Fibroblast of mammary gland (primary cell): ENCODE results near the gene MOXD1.

Source experiments
- DNase-seq: peaks from one replicate; pipeline ENCODE4 v3.0.0-alpha.2; 2010; ENCODE audit warnings: low read depth
- H3K4me3 ChIP-seq: 2 replicates; pipeline ENCODE4 v1.5.1; 2011; ENCODE audit warnings: low read depth, mild to moderate bottlenecking, low read length, moderate library complexity; ENCODE audit not compliant: control insufficient read depth
- TF ChIP-seq, protein P1 (sequence below): conservative IDR thresholded peaks from 2 replicates; pipeline ENCODE4 v1.5.1; 2011; ENCODE audit warnings: low read depth, low read length, inconsistent platforms; ENCODE audit not compliant: control insufficient read depth, insufficient read depth

Gene MOXD1

DNA sequence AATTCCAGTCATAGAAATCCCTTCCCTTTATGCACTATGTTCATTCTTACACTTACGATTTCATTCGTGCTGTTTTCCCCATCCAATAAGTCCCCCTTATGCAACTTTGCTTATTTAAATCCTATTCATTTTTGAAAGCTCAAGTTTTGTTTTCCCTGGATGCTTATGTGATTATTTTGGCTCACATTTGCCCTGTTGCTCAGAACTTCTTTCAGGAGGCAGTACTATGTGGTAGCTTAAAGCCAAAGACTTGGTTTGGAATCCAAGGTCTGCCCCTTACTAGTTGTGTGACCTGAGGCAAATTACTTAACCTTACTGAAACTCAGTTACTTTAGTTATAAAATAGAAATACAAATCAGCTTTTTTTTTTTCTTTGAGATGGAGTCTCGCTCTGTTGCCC is 59.6 kb downstream of the MOXD1 start:
- peak; percentile 25 for DNase-seq
- TF ChIP-seq, protein P1, sequence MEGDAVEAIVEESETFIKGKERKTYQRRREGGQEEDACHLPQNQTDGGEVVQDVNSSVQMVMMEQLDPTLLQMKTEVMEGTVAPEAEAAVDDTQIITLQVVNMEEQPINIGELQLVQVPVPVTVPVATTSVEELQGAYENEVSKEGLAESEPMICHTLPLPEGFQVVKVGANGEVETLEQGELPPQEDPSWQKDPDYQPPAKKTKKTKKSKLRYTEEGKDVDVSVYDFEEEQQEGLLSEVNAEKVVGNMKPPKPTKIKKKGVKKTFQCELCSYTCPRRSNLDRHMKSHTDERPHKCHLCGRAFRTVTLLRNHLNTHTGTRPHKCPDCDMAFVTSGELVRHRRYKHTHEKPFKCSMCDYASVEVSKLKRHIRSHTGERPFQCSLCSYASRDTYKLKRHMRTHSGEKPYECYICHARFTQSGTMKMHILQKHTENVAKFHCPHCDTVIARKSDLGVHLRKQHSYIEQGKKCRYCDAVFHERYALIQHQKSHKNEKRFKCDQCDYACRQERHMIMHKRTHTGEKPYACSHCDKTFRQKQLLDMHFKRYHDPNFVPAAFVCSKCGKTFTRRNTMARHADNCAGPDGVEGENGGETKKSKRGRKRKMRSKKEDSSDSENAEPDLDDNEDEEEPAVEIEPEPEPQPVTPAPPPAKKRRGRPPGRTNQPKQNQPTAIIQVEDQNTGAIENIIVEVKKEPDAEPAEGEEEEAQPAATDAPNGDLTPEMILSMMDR = no peak
- no peak overlapping the region for H3K4me3 ChIP-seq

DNA sequence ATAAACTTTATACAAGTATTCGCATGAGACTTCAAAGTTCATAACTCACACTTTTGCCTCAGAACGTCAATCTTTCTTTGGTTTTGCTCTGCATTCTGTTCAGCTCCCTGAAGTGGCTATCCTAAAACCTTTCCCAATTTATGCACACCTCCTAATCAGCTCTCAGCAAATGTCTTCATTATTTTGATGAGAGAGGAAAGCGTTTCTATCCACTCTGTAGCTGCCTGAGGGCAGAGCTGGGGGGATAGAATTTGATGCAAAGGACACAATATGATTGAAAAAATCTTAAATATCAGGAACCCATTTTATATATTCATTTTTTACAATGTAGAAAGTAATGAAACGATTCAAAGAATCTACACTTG is 66.8 kb downstream of the MOXD1 start:
- DNase-seq = no peak
- TF ChIP-seq, protein P1 = no peak
- H3K4me3 ChIP-seq = no peak overlapping the region

DNA sequence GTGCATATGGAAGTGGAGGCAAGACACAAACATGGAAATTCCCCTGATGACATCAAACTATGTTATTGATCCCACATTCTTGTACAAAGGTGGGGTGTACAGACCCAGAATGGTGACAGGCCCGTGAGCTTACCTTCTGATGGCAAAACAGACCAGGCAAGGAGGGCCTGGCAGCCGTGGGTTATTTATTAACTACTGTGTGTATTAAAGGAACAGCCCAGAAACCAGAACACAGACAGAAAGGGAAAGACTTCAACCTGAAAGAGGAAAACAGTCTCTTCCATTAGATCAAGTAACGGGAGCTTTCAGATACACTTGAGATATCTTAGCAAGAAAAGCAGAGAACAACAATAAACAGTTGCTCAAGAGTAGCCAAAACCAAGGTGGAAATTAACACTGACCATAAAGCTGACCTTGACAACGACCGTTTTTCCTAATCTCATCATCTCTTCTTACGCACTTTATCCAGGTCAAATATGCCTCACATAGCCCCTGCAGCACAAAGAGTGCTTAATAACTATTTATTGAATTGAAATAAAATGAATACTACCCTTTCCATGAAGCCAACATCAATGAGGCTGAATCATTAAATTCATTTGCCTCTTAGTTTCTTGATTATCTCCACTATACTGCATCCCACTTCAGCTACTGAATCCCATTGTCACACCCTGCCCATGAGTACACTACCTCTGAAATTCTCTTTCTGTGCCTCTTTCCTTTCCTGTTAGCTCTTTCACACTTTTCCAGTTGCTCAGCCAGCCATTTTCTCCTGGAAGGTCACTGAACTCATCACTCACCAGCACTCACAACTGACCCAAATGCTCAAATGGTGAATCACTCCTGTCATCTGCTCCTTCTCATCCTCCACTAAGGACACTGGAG is 67.4 kb downstream of the MOXD1 start:
- H3K4me3 ChIP-seq = no peak overlapping the region
- TF ChIP-seq, protein P1 = no peak
- DNase-seq = peak; percentile 93

DNA sequence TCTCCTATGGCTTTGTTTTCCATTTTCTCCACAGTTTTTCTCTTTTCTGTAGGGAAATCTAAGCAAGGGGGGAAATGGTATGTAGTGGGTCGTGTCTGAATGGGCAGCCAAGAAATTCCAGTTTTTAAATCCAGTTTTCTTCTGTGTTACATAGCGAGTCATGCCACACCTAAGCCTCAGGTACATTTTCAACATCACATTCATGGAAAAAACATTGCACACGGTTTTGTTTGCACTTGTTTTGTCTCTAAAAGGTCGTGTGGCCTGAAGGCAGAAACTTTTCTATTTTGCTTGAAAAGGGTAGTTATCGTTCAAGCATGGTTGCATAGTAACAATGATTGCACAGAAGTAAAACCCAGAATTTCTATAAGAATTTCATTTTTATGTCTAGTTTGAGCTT is 70.5 kb downstream of the MOXD1 start:
- DNase-seq = no peak
- TF ChIP-seq, protein P1 = no peak
- no peak overlapping the region for H3K4me3 ChIP-seq

DNA sequence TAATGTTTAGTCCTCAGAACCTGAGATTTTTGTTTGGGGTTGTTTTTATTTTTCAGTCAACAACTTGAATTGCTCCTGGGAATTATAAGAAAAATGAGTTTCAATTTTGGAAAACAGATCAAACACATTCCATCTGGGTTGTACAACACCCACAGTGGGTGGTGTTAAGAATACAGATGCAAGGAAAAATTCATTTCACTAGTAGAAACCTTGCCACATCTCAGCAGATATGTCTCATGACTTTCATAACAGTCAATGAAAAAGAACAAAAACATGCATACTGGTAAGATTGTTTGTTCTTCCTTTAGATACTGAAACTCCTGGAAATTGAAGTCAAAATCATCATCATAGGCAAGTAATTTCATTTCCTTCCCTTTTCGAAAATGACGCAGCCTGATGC is 78.9 kb downstream of the MOXD1 start:
- TF ChIP-seq, protein P1 = no peak
- peak; percentile 61 for DNase-seq
- H3K4me3 ChIP-seq = no peak overlapping the region

DNA sequence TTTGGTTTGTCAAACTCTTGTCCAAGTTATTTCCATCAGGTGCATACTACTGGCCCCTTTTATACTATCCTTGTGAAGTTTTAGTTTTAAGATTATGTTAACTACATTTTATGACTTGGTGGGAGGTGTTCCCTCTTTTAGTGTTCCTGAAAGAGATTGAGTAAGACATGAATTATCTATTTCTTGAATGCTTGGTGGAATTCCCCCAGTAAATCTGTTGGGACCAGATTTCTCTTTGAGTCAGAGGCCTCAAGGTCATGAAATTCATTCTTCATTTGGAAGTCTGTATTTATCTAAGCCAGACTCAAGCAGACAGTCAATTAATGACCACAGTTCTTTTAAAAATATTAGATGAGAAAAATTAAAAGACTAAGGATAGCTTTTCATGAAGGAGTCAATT is 81.3 kb downstream of the MOXD1 start:
- DNase-seq = peak; percentile 85
- TF ChIP-seq, protein P1 = no peak
- H3K4me3 ChIP-seq = no peak overlapping the region

DNA sequence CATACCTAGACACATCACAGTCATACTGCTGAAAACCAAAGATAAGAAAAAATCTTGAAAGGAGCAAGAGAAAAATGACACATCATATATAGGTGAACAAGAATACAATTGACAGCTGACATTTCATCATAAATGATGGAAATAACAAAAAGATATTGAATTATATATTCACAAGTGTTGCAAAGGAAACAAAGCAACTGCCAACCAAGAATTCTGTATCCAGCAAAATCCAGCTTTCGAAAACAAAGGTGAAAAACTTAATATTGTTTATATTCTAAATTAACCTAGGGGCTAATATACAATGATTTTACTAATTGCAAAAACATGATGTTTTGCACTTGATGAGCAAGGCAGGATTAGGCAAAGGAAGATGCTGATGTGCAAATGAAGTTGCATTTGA is 84.3 kb downstream of the MOXD1 start:
- TF ChIP-seq, protein P1 = no peak
- H3K4me3 ChIP-seq = no peak overlapping the region
- DNase-seq = no peak
